Peyer's patch (tissue), 4 donors: ENCODE data around the gene CEP85. TPM values are rescaled to one million over a fixed set of nuclear protein-coding genes. Genes with fewer than 3 reads are reported as not detected.
A peak's percentile ranks its signal among the peaks of the same experiment; 100 is the strongest.

ENCODE experiments used
- DNase-seq, 3 donors: peaks; one replicate each; pipeline ENCODE4 v3.0.0-alpha.2; 2017 to 2019
- H3K27ac ChIP-seq, 4 donors: fragments of 200-600 bp; sonication (generic); one replicate each; pipeline ENCODE4 v1.5.1; 2016 to 2019
- H3K27me3 ChIP-seq, 2 donors: fragments of 200-600 bp; sonication (generic); one replicate each; pipeline ENCODE4 v1.5.1; 2019
- H3K36me3 ChIP-seq, 3 donors: fragments of 200-600 bp; sonication (generic); one replicate each; pipeline ENCODE4 v1.5.1; 2016 to 2019
- H3K4me1 ChIP-seq, 4 donors: fragments of 200-600 bp; sonication (generic); one replicate each; pipeline ENCODE4 v1.5.1; 2016 to 2019
- H3K4me3 ChIP-seq, 4 donors: fragments of 200-600 bp; sonication (generic); 1 replicate in 3 of 4; 2 replicates in 1 of 4; pipeline ENCODE4 v1.5.1; 2016 to 2019; ENCODE audit warnings: mild to moderate bottlenecking in 1 of 4
- H3K9me3 ChIP-seq, 4 donors: fragments of 200-600 bp; sonication (generic); one replicate each; pipeline ENCODE4 v1.5.1; 2016 to 2019; ENCODE audit warnings: mild to moderate bottlenecking in 1 of 4
- CTCF ChIP-seq, 6 experiments: fragments of 450-650 bp in 4 of 6; fragments of 200-600 bp in 2 of 6; sonication (generic) in 1 of 6; IDR thresholded peaks; one replicate each; pipeline ENCODE4 v1.5.1; 2017 to 2019; ENCODE audit warnings: antibody characterized with exemption in 6 of 6, mild to moderate bottlenecking in 3 of 6, moderate library complexity in 1 of 6
- POLR2A ChIP-seq, 2 donors: fragments of 450-650 bp; IDR thresholded peaks; one replicate each; pipeline ENCODE4 v1.5.1; 2017; ENCODE audit warnings: antibody characterized with exemption in 2 of 2, mild to moderate bottlenecking in 2 of 2, moderate library complexity in 2 of 2
- total RNA-seq, 4 donors: library from RNA; depleted of rRNA; stranded (reverse); fragments of >200 nt; gene quantifications; one replicate each; pipeline ENCODE4 v1.1.0, GENCODE V29; 2016

Gene CEP85
- total RNA-seq, 4 donors from 2014 or later = 11.0 to 32.2 (median 12.9) TPM

GRCh38 chr1:26295194-26296138 is 61.5 kb downstream of the CEP85 start:
- Histone ChIP-seq H3K27me3 (no peaks in the 10 kb centered on the region), H3K9me3 (no peaks in the 10 kb centered on the region), H3K36me3 (no peaks in the 10 kb centered on the region), H3K27ac (no peak overlapping the region), H3K4me3 (no peak overlapping the region), H3K4me1 (peaks cover 0 to 26% (median 14%) of the 10 kb centered on the region in 4 donors)
- no peak for DNase-seq
- TF ChIP-seq POLR2A (IDR thresholded peaks at IDR 0.05) (no peak), CTCF (IDR thresholded peaks at IDR 0.05) (no peak)

GRCh38 chr1:26296340-26297056 is 62.5 kb downstream of the CEP85 start:
- H3K27me3 ChIP-seq = no peaks in the 10 kb centered on the region
- H3K4me1 ChIP-seq = peaks cover 0 to 16% (median 6%) of the 10 kb centered on the region in 4 donors
- no peak for DNase-seq
- no peak overlapping the region for H3K4me3 ChIP-seq
- TF ChIP-seq CTCF (IDR thresholded peaks at IDR 0.05) (no peak), POLR2A (IDR thresholded peaks at IDR 0.05) (no peak)
- H3K36me3 ChIP-seq = no peaks in the 10 kb centered on the region
- H3K27ac ChIP-seq = no peak overlapping the region
- no peaks in the 10 kb centered on the region for H3K9me3 ChIP-seq

- Histone ChIP-seq H3K9me3 (no peaks in the 10 kb centered on the region), H3K27ac (no peak overlapping the region), H3K4me3 (no peak overlapping the region), H3K4me1 (peaks cover 0 to 9% (median under 1%) of the 10 kb centered on the region in 4 donors), H3K27me3 (no peaks in the 10 kb centered on the region), H3K36me3 (no peaks in the 10 kb centered on the region)
- TF ChIP-seq CTCF (IDR thresholded peaks at IDR 0.05) (no peak), POLR2A (IDR thresholded peaks at IDR 0.05) (no peak)
- no peak for DNase-seq
Measured at GRCh38 chr1:26297057-26297790, 63.2 kb downstream of the CEP85 start.

- H3K36me3 ChIP-seq = no peaks in the 10 kb centered on the region
- H3K27ac ChIP-seq = no peak overlapping the region
- H3K27me3 ChIP-seq = no peaks in the 10 kb centered on the region
- no peak for TF ChIP-seq POLR2A (IDR thresholded peaks at IDR 0.05)
- no peak for TF ChIP-seq CTCF (IDR thresholded peaks at IDR 0.05)
- DNase-seq = peak in 1 of 3 donors; percentile 38
- no peak overlapping the region for H3K4me3 ChIP-seq
- H3K9me3 ChIP-seq = no peaks in the 10 kb centered on the region
- H3K4me1 ChIP-seq = peaks cover 0 to 3% (median 0%) of the 10 kb centered on the region in 4 donors
Measured at GRCh38 chr1:26297791-26298124, 63.8 kb downstream of the CEP85 start.

- Histone ChIP-seq H3K36me3 (no peaks in the 10 kb centered on the region), H3K27ac (no peak overlapping the region), H3K27me3 (no peaks in the 10 kb centered on the region), H3K4me1 (peaks cover 0 to 5% (median under 1%) of the 10 kb centered on the region in 4 donors), H3K9me3 (no peaks in the 10 kb centered on the region), H3K4me3 (no peak overlapping the region)
- TF ChIP-seq POLR2A (IDR thresholded peaks at IDR 0.05) (no peak), CTCF (IDR thresholded peaks at IDR 0.05) (no peak)
- DNase-seq = peak in 1 of 3 donors; percentile 37
Measured at GRCh38 chr1:26300578-26301275, 66.7 kb downstream of the CEP85 start.
